Activated CD8-positive, alpha-beta T cell treated with anti-CD3 and anti-CD28 coated beads for 36 hours (primary cell): ENCODE measurements around the gene LRRD1. TPM values are rescaled to one million over a fixed set of nuclear protein-coding genes. Genes with fewer than 3 reads are reported as not detected.

Experiments used
- ATAC-seq: fragments of 200-7000 bp; cut with Tn5 transposase; one replicate; pipeline ENCODE4 v1.10.0; 2021; ENCODE audit warnings: mild to moderate bottlenecking, moderate library complexity
- CTCF ChIA-PET: fragments of 350-600 bp; sonication (Branson Sonifier 250); formaldehyde crosslinking; loops from one replicate; lab custom pipeline; 2021; ENCODE audit warnings: antibody characterized with exemption; lab: Charles Lee
- POLR2A ChIA-PET: fragments of 350-600 bp; sonication (Branson Sonifier 250); formaldehyde crosslinking; loops from one replicate; lab custom pipeline; 2021; ENCODE audit warnings: antibody characterized with exemption; lab: Charles Lee
- DNase-seq: peaks from one replicate; pipeline ENCODE4 v3.0.0-alpha.2; 2020
- H3K27ac Mint-ChIP-seq: one replicate; pipeline ENCODE4 v1.8.0; 2021; ENCODE audit warnings: mild to moderate bottlenecking, mixed read lengths
- H3K27me3 Mint-ChIP-seq: one replicate; pipeline ENCODE4 v1.8.0; 2021; ENCODE audit warnings: mixed read lengths
- H3K36me3 Mint-ChIP-seq: one replicate; pipeline ENCODE4 v1.8.0; 2021; ENCODE audit warnings: low read depth, mixed read lengths
- H3K4me1 Mint-ChIP-seq: one replicate; pipeline ENCODE4 v1.8.0; 2021; ENCODE audit warnings: low read depth, mixed read lengths
- H3K4me3 Mint-ChIP-seq: one replicate; pipeline ENCODE4 v1.8.0; 2021; ENCODE audit warnings: mild to moderate bottlenecking, moderate library complexity, mixed read lengths
- H3K9me3 Mint-ChIP-seq: one replicate; pipeline ENCODE4 v1.8.0; 2021; ENCODE audit warnings: mixed read lengths
- CTCF ChIP-seq: fragments of 200-600 bp; IDR thresholded peaks from one replicate; pipeline ENCODE4 v1.8.0; 2022; ENCODE audit warnings: antibody characterized with exemption, mild to moderate bottlenecking
- intact Hi-C: fragments of 100-400 bp; cut with micrococcal nuclease; formaldehyde crosslinking; loops from one replicate; pipeline ENCODE4 v1.10.0; 2022
- microRNA-seq: library from miRNA; unstranded; fragments of <30 nt; microRNA quantifications from one replicate; pipeline ENCODE4 v1.2.0, GENCODE V29; 2022; ENCODE audit warnings: borderline microRNAs expressed, borderline replicate concordance
- total RNA-seq, 2 experiments: library from RNA; stranded (reverse); gene quantifications; one replicate each; pipeline ENCODE4 v1.2.3, GENCODE V29; 2021

The LRRD1 gene
- total RNA-seq, 2 experiments from 2014 or later = not detected

DNA sequence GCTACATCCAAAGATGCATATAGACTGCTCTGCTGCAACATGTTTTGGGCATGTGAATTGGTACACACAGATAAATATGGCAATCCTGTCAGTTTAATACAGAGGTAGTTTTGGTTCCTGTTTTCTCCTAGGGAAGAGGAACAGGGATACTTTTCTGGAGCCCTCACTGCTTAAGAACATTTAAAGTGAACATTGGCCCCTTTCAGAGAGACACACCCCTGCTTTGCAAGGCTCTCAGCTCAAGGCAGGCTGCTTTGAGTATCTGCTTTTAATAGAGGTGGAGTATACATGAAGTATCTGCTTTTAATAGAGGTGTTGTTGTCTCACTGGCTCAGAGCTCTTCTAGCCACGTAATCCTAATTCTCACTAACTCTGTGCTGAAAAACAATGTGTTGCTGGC lies 83.6 kb downstream of the LRRD1 start:
- Mint-ChIP-seq H3K4me3 (no peak overlapping the region), H3K4me1 (no peaks in the 10 kb centered on the region), H3K9me3 (no peaks in the 10 kb centered on the region), H3K27ac (no peak overlapping the region), H3K36me3 (peaks cover 23% of the 10 kb centered on the region), H3K27me3 (no peaks in the 10 kb centered on the region)
- CTCF ChIA-PET = no interaction called here
- ATAC-seq = no peak
- TF ChIP-seq CTCF = no peak
- POLR2A ChIA-PET = no interaction called here
- intact Hi-C loops = no loop called here
- DNase-seq = no peak

Small RNAs within 50 kb of the gene (microRNA-seq; reads per million reads assigned to microRNA genes)
- gene MIR1285-1 = not detected

Other genes with a start within 250 kb of the LRRD1 start
- gene AKAP9, start 238.3 kb downstream of the LRRD1 start, total RNA-seq = 10 to 100 TPM; 24.8 to 28.4 TPM
- 10 to 100 TPM; 54.8 to 57.2 TPM for gene CYP51A1, start 44.7 kb downstream of the LRRD1 start, total RNA-seq
- gene KRIT1, start 66.8 kb upstream of the LRRD1 start, total RNA-seq = 10 to 100 TPM; 28.6 to 30.2 TPM
- gene ANKIB1, start 66.8 kb upstream of the LRRD1 start, total RNA-seq = 10 to 100 TPM; 32.3 to 34.1 TPM